ENCODE data around the gene CENPQ.
A peak's percentile ranks its signal among the peaks of the same experiment; 100 is the strongest.

The CENPQ gene

DNA sequence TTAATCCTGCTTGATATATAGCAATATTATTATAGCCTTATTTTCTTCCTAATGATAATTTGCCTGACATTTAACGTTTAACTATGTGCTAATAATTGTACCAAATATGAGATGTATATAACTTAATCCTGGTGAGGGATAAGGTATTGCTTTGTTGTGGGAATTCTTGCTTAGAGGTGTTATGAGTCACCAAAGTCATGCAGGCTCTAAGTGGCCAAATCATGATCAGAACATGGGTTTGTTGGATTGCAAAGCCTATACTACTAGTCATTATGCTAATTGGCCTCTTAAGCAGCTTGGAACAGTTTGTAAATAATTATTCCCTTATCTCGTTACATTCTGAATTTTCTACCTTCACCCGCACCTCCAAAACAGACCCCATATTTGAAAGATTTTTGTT lies 65.4 kb downstream of the CENPQ start:
- TF ChIP-seq, protein P1, sequence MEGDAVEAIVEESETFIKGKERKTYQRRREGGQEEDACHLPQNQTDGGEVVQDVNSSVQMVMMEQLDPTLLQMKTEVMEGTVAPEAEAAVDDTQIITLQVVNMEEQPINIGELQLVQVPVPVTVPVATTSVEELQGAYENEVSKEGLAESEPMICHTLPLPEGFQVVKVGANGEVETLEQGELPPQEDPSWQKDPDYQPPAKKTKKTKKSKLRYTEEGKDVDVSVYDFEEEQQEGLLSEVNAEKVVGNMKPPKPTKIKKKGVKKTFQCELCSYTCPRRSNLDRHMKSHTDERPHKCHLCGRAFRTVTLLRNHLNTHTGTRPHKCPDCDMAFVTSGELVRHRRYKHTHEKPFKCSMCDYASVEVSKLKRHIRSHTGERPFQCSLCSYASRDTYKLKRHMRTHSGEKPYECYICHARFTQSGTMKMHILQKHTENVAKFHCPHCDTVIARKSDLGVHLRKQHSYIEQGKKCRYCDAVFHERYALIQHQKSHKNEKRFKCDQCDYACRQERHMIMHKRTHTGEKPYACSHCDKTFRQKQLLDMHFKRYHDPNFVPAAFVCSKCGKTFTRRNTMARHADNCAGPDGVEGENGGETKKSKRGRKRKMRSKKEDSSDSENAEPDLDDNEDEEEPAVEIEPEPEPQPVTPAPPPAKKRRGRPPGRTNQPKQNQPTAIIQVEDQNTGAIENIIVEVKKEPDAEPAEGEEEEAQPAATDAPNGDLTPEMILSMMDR (IDR thresholded peaks at IDR 0.05; ENCODE audit: insufficient read depth, missing control alignments) = no peak
- DNase-seq (ENCODE audit: insufficient read length, low spot score) = no peak
- FAIRE-seq = peak; percentile 74

DNA sequence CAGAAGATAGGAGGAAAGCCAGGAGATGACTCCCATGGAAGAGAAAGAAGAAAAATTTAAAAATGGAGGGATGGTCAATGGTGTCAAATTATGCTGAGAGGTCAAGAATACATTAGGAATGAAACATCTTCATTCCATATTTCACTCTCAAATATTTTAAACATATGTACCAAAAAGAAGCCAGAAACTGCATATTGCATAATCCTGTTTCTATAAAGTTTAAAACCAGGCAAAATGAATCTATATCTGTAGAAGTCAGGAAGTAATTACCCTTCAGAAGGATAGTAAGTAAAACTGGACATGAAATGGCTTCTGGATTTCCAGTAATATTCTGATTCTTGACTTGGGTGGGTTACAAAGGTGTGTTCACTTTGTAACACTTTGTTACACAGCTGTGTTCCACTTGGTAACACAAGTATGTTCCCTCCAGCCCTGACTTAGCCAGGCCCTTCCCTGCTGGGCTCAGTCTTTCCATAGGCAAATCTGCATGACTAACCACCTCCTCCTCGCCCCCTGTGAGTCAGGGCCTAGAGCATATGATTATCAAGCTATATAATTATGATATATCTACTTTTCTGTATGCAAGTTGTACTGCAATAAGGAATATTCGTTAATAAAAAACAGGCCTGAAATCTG lies 67.1 kb downstream of the CENPQ start:
- FAIRE-seq (no peak), DNase-seq (ENCODE audit: insufficient read length, low spot score) (no peak)
- TF ChIP-seq, protein P1 (IDR thresholded peaks at IDR 0.05; ENCODE audit: insufficient read depth, missing control alignments) = no peak

GRCh38 chr6:49531774-49532569 lies 68.8 kb downstream of the CENPQ start:
- DNase-seq (ENCODE audit: insufficient read length, low spot score) (no peak), FAIRE-seq (peak; percentile 90)
- TF ChIP-seq, protein P1 (IDR thresholded peaks at IDR 0.05; ENCODE audit: insufficient read depth, missing control alignments) = peak; percentile 98

DNA sequence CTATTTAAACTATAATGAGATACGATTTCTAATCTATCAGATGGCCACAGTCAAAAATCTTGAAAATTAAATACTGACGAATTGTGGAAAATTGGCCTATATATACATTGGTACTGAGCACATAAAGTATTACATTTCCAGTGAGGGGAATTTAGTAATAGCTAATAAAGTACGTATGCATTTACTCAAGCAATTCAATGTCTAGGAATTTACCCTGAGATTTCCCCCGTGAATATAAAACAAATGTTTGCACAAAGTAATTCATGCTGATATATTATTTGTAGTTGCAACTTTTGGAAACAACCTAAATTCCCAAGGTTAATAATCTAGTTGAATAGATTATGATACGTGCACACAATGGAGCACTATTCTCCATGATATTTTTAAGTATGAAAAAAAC lies 72.6 kb downstream of the CENPQ start:
- DNase-seq (ENCODE audit: insufficient read length, low spot score) (no peak), FAIRE-seq (no peak)
- TF ChIP-seq, protein P1 (IDR thresholded peaks at IDR 0.05; ENCODE audit: insufficient read depth, missing control alignments) = no peak

GRCh38 chr6:49539102-49539501 lies 75.9 kb downstream of the CENPQ start:
- TF ChIP-seq, protein P1 (IDR thresholded peaks at IDR 0.05; ENCODE audit: insufficient read depth, missing control alignments) = no peak
- FAIRE-seq (no peak), DNase-seq (ENCODE audit: insufficient read length, low spot score) (no peak)

GRCh38 chr6:49540614-49541013 lies 77.4 kb downstream of the CENPQ start:
- TF ChIP-seq, protein P1 (IDR thresholded peaks at IDR 0.05; ENCODE audit: insufficient read depth, missing control alignments) = no peak
- DNase-seq (ENCODE audit: insufficient read length, low spot score) (no peak), FAIRE-seq (no peak)

DNA sequence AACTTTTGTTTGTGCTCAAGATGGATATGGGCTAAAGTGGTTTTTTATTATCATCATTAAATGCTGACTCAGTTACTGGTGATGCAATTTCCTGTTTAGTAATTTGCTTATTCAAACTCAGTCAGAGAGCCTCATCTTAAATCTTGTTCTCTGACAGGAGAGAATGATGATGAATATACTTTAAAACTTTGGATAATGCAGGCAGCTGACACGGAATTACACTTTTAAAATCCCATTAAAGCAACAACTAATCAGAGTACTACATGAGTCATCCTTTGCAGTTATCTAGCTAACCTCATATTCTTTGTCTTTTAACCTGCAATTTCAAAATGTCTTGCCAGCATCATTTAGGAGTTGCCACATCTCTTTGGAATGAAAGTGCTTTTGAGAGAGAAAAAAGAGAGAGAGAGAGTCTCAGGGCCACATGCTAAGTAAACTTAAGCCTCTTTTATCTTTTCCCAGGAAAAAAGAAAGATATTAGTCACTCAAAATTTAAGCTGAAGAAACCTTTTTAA lies 78.1 kb downstream of the CENPQ start:
- TF ChIP-seq, protein P1 (IDR thresholded peaks at IDR 0.05; ENCODE audit: insufficient read depth, missing control alignments) = no peak
- DNase-seq (ENCODE audit: insufficient read length, low spot score) (no peak), FAIRE-seq (no peak)
